Activated T-cell treated with anti-CD3 and anti-CD28 coated beads, Interleukin-2, amount 50 U/mL, for 4 hours (primary cell): Measurements from ENCODE around the gene TUBE1. TPM values are rescaled to one million over a fixed set of nuclear protein-coding genes. Genes with fewer than 3 reads are reported as not detected.
"Not testable (repeated sequence)": the region's sequence is repeated elsewhere in the genome, so short reads cannot be mapped to it uniquely, and the experiment has no call there.

ENCODE experiments used
- ATAC-seq, 2 donors: fragments of 200-7000 bp; cut with Tn5 transposase; one replicate each; pipeline ENCODE4 v1.10.0; 2021
- DNase-seq: peaks from one replicate; pipeline ENCODE4 v3.0.0-alpha.2; 2020
- H3K27me3 Mint-ChIP-seq: one replicate; pipeline ENCODE4 v1.8.0; 2021; ENCODE audit warnings: low read depth, mixed read lengths
- H3K36me3 Mint-ChIP-seq: one replicate; pipeline ENCODE4 v1.8.0; 2022; ENCODE audit warnings: mixed read lengths; ENCODE audit not compliant: insufficient read depth
- H3K4me1 Mint-ChIP-seq: one replicate; pipeline ENCODE4 v1.8.0; 2021; ENCODE audit warnings: low read depth, mixed read lengths
- H3K4me3 Mint-ChIP-seq: one replicate; pipeline ENCODE4 v1.8.0; 2021; ENCODE audit warnings: mild to moderate bottlenecking, moderate library complexity, mixed read lengths
- H3K9me3 Mint-ChIP-seq: one replicate; pipeline ENCODE4 v1.8.0; 2021; ENCODE audit warnings: mixed read lengths
- total RNA-seq, 3 donors: library from RNA; stranded (reverse); gene quantifications; one replicate each; pipeline ENCODE4 v1.2.1, GENCODE V29; 2021

TUBE1 gene
- total RNA-seq, 3 donors from 2014 or later = 36.3 to 55.3 (median 42.6) TPM

DNA sequence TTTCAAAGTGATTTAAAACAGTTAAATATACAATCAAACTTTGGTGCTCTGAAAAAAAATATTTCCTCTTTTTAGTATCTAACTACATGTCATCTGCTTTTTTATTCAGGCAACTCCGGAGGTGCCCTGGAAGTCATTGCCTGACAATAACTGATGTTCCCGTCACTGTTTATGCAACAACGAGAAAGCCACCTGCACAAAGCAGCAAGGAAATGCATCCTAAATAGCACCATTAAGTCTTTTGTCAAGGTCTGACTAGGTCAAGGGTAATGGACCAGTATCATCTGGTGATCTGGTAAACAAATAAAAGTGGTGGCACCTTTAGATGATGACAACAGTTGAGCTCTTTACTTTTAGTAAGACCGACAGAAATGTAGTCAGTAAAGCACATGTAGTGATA, 13.3 kb upstream of the TUBE1 start:
- Mint-ChIP-seq H3K4me1 (no peaks in the 10 kb centered on the region), H3K9me3 (peaks cover 11% of the 10 kb centered on the region), H3K4me3 (no peak overlapping the region), H3K36me3 (peaks cover 12% of the 10 kb centered on the region), H3K27me3 (peaks cover 8% of the 10 kb centered on the region)
- no peak for DNase-seq
- no peak for ATAC-seq

DNA sequence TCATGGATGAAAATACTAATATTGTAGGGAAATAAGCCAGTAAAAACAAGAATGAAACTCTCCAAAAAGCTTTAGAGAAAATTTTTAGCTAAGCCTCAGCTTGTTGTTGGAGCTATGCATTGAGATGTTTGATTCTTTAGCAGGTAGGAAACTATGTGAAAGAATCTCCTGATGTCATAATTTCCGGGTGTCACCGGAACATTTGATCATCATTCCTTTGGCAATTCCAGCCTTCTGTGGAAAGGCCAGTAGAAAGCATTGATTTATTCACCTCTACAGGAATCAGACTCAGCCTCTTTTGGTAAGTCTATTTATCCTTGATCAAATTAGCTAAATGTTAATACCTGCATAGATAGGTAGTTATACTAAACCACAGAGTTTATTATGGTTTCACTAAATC, 9.6 kb upstream of the TUBE1 start:
- peaks cover 8% of the 10 kb centered on the region for H3K36me3 Mint-ChIP-seq
- no peak for ATAC-seq
- peaks cover 11% of the 10 kb centered on the region for H3K27me3 Mint-ChIP-seq
- H3K9me3 Mint-ChIP-seq = no peaks in the 10 kb centered on the region
- H3K4me3 Mint-ChIP-seq = no peak overlapping the region
- H3K4me1 Mint-ChIP-seq = no peaks in the 10 kb centered on the region
- DNase-seq = no peak

DNA sequence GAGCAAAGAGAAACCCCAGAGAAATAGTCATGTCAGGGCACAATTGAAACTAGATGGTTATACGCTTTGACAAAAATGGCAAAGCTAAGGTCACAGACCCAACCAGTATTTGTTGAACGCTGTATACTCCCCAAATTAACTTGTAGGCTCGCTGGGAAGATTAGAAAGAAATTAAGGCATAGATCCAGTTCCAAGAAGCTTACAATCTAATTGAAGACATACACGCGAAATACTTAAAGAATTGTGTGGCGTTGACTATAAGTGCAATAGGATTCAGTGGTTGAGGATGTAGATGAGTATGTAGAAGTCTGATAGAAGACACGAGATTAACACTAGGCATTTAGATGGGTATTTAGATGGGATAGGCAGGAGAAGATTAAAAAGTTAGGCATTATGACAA, 634 bp upstream of the TUBE1 start:
- H3K4me3 Mint-ChIP-seq = no peak overlapping the region
- no peaks in the 10 kb centered on the region for H3K9me3 Mint-ChIP-seq
- H3K4me1 Mint-ChIP-seq = peaks cover 12% of the 10 kb centered on the region
- H3K27me3 Mint-ChIP-seq = peaks cover 16% of the 10 kb centered on the region
- H3K36me3 Mint-ChIP-seq = peaks cover 14% of the 10 kb centered on the region
- DNase-seq (no peak), ATAC-seq (no peak)

DNA sequence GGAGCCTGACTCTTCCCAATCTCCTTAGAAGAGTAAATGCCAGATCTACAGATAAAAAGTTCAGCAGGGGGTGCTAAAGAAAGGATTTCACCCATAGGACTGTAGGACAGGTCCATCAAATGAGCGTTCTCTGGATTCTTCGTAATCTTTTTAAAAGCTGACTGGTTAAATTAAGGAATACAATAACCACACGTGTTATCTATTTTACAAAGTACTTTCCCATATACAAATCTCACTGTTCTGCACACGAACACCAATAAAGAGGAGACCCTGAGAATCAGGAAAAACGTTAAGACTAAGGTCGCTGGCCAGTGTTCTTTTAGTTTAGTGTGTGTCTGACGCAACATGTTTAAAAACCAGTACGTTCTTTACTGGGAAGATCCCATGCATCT, 542 bp downstream of the TUBE1 start:
- DNase-seq (no peak), ATAC-seq (peak; percentile 3 to 14)
- peaks cover 12% of the 10 kb centered on the region for H3K4me1 Mint-ChIP-seq
- H3K36me3 Mint-ChIP-seq = peaks cover 14% of the 10 kb centered on the region
- no peaks in the 10 kb centered on the region for H3K9me3 Mint-ChIP-seq
- H3K27me3 Mint-ChIP-seq = peaks cover 13% of the 10 kb centered on the region
- no peak overlapping the region for H3K4me3 Mint-ChIP-seq

DNA sequence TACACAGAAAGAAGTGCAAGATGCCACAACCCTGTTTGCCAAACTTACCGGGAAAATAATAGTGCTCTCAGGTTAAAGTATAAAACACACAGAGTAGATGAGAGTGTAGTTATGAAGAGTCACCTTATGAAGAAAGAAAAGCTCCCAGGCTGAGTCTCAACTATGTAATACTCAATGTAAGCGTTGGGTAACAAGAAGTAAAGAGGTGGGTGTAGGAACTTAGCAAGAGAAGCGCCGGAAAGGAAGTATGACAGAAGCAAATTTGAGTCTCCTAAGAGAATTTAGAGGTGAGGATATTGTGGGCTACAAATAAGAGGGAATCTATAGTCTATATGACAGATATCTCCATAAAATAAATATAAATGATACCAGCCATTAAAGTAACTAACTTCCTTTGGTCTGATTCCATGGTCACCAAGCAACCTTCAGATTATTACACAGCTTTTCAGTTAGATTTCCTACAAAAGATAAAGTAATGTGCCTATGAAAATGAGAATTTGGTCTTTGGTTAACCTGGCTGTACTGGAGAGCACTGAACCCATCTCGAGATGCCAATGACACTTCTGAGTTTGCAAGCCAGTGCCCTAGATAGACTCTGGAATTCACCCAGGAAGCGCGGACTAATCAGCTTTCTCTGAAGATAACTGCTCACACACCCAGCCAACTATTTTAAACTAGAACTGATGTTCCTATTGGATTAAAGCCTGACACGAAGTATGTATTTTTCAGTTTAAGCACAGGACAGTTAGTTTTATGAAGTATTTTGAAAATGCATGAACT, 1.8 kb downstream of the TUBE1 start:
- no peak for ATAC-seq
- H3K36me3 Mint-ChIP-seq = peaks cover 19% of the 10 kb centered on the region
- DNase-seq = no peak
- H3K4me3 Mint-ChIP-seq = peak overlapping the region; percentile 51
- H3K4me1 Mint-ChIP-seq = peaks cover 12% of the 10 kb centered on the region
- no peaks in the 10 kb centered on the region for H3K9me3 Mint-ChIP-seq
- H3K27me3 Mint-ChIP-seq = peaks cover 5% of the 10 kb centered on the region

DNA sequence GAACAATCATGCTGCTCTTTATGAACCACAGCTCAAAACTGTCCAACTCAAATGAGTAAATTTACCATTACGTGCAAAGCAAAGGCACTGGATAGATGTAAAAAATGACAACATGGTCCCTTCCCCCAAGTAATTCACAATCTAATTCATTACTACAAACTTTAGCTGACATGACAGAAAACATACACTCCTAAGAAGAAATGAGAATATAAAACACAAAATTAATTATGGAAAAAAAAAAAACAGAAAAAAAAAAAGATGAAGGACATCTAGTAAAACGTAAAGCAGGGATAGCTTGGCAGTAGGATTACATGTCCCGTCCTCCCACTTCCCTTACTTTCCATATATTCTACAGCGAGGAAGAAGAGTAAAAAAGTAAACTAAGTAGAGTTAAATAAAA, 5.7 kb downstream of the TUBE1 start:
- Mint-ChIP-seq H3K4me3 (no peak overlapping the region), H3K9me3 (no peaks in the 10 kb centered on the region), H3K27me3 (no peaks in the 10 kb centered on the region), H3K4me1 (peaks cover 9% of the 10 kb centered on the region), H3K36me3 (peaks cover 30% of the 10 kb centered on the region)
- ATAC-seq (no peak), DNase-seq (no peak)

DNA sequence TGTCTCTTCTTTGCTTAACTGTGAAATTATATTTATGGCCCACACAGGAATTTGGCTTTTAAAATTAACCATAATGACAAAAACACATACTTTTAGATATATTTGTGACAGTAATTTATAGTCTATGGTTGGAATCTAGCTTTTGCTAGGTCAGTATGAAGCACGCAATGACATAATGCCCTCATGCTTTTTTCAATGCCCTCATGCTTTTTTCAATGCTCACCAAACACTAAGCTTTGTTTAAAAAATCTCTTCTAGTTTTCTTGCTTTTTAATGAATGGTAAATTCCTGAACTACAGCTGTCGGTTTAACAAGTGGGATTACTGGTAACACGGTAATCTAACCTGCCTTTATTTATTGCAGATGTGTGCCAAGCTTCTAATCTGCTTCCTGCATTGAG, 20.7 kb downstream of the TUBE1 start:
- H3K4me3 Mint-ChIP-seq = no peak overlapping the region
- H3K9me3 Mint-ChIP-seq = no peaks in the 10 kb centered on the region
- peaks cover 2% of the 10 kb centered on the region for H3K4me1 Mint-ChIP-seq
- no peaks in the 10 kb centered on the region for H3K27me3 Mint-ChIP-seq
- ATAC-seq (no peak), DNase-seq (no peak)
- peaks cover 3% of the 10 kb centered on the region for H3K36me3 Mint-ChIP-seq

DNA sequence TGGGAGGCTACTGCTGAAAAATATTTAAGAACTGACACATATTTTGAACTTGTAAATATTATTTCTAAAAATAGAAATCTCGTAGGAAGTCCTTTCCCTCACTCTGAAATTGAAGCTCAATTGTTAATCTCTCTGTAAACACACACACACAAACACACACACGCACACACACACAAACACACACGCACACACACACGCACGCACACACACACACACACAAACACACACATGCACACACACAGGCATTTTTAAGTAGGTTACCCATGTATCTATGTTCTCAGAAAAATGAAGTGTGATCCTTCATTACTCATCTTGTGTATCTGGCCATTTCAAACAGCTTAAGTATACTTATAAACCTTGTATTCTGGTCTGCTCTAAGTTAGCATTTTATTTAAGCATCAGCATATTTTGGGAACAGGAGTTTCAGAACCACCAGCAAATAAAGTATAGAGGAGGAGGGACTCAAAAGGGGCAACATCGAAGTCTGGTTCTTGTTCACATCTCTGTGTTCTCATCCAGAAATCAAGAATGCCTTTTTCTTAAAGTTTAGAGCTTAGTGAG, 21.8 kb downstream of the TUBE1 start:
- peaks cover 2% of the 10 kb centered on the region for H3K4me1 Mint-ChIP-seq
- no peaks in the 10 kb centered on the region for H3K27me3 Mint-ChIP-seq
- H3K36me3 Mint-ChIP-seq = peaks cover 2% of the 10 kb centered on the region
- no peaks in the 10 kb centered on the region for H3K9me3 Mint-ChIP-seq
- no peak overlapping the region for H3K4me3 Mint-ChIP-seq
- DNase-seq (no peak), ATAC-seq (no peak)

DNA sequence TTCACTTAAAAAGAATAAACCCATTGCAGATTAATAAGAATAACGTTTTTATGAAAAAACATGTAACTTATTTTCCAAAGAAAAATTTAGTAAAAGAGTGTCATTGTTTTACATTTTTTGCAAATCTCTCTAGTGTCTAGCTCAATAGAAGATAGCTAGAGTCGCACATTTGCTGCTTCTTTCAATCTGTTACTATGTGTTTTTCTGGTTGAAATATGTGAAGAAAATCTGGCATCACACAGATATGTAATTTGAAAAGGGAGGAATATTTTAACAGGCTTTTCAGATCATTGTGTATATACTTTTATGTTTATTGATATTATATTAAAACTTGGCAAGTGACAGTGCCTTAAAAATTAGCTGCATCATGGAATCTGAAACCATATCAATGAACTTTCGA, 24.3 kb downstream of the TUBE1 start:
- DNase-seq = no peak
- no peak for ATAC-seq
- Mint-ChIP-seq H3K36me3 (no peaks in the 10 kb centered on the region), H3K4me3 (no peak overlapping the region), H3K27me3 (no peaks in the 10 kb centered on the region), H3K9me3 (no peaks in the 10 kb centered on the region), H3K4me1 (peaks cover 2% of the 10 kb centered on the region)

DNA sequence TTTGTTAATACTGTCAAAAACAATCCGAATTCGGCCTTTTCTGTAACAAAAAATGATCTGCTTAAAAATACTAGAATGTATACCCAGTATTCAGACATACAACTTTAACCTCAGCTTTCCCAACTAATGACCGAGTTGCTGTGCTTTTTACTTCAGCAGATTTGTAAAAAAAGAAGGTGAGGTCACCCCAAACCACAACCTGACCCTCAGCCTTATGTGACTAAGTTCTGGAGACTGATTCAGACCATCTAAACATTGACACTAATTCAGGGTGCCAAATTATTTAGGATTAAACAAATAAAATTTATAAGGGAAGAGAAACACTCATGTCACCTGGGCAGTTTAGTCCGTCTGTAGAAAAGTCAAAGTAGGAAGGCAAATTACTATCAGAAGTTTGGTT, 25.7 kb downstream of the TUBE1 start:
- no peaks in the 10 kb centered on the region for H3K36me3 Mint-ChIP-seq
- H3K4me1 Mint-ChIP-seq = no peaks in the 10 kb centered on the region
- no peak overlapping the region for H3K4me3 Mint-ChIP-seq
- H3K9me3 Mint-ChIP-seq = no peaks in the 10 kb centered on the region
- H3K27me3 Mint-ChIP-seq = no peaks in the 10 kb centered on the region
- no peak for ATAC-seq
- DNase-seq = no peak

DNA sequence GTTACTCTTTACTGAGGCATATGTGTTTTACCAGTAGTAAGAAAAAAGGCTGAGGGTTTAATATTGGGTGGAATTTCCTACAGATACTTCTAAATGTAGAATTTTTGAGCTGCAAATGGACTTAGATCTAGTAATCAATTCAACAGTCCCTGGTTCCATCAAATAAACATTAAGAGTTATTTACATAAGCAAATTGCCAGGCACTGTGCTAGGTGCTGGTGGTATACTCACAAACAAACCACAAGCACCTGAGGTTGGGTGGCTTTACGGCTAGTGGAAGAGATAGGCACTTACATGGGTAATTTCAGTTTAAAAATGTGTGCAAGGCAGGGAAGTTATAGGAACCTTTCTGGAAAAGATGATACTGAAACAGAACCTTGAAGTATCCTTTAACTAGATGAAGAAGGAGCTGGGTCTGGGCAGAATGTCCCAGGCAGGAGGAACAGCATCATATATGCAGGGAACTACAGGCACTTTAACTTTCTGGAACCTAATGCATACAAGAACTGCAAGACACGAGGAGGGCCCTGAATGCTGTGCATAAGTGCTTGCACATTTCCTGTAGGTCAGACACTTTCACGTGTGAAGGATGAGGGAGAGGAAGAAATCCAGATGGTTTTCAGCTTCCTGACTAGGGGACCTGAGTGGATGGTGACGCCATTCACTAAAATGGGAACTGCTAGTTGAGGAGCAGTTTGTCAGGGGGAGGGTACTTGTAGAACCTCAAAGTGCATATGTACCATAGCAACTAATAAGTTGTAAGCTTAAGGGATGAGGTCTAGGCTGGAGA, 28.8 kb downstream of the TUBE1 start:
- no peak for ATAC-seq
- H3K4me1 Mint-ChIP-seq = no peaks in the 10 kb centered on the region
- no peak for DNase-seq
- H3K27me3 Mint-ChIP-seq = no peaks in the 10 kb centered on the region
- no peak overlapping the region for H3K4me3 Mint-ChIP-seq
- no peaks in the 10 kb centered on the region for H3K9me3 Mint-ChIP-seq
- H3K36me3 Mint-ChIP-seq = no peaks in the 10 kb centered on the region

DNA sequence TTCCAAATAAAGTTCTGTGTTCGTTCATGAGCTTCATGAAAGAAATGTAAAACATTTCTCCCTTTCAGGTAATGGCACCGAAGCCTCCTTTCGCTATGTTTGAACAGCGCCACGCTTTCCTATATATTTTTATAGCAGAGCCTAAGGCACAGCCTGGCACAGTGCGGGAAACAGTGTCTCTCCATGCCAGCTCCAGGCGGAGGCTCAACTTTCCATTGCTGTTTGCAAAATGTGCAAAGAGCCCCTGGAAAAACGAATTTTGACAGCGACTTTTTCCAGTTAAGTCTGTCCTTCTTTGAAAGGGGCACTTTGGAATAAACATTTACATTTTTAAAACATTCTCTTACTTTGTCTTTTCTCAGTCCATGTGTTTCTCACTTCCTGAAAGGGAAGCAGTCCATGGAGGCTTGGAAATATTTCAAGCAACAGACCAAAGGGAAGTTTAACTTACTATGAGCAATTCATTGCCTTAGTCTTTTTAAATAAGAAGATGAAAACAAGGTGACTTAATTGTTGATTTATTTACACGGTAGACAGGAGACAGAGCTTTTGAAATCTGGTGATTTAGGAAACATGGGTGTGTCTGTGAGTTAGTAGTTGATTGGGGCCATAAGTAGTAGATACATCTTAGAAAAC, 32.6 kb downstream of the TUBE1 start:
- no peaks in the 10 kb centered on the region for H3K9me3 Mint-ChIP-seq

DNA sequence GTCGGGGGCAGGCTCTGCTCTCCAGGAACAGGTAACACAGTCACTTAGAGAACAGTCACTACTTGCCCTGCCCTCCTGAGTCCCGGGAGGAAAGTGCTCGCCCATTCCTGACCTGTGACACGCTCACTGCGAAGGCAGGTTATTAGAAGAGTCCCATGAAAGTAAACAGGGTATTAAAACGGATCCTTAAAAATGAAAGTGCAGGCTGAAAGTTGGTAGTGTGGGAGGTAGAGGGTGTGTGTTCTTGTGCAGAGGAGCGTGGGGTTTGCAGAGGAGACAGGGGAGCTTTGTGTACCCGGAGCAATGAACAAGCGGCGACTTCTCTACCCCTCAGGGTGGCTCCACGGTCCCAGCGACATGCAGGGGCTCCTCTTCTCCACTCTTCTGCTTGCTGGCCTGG, 33.3 kb downstream of the TUBE1 start, which contains the start of gene CCN6:
Gene CCN6, plus strand, starts transcription at position 104 of the 400 bp plus-strand sequence. Its CDS starts 254 bp downstream, at position 358.
- Mint-ChIP-seq H3K36me3 (no peaks in the 10 kb centered on the region), H3K27me3 (no peaks in the 10 kb centered on the region), H3K4me1 (no peaks in the 10 kb centered on the region), H3K9me3 (no peaks in the 10 kb centered on the region), H3K4me3 (no peak within 1 kb of the TSS)
- no peak for DNase-seq
- ATAC-seq = no peak

More for the DNA sequence above, 32.6 kb downstream of the TUBE1 start:
- Mint-ChIP-seq H3K36me3 (no peaks in the 10 kb centered on the region), H3K4me1 (no peaks in the 10 kb centered on the region), H3K4me3 (no peak overlapping the region), H3K27me3 (no peaks in the 10 kb centered on the region)
- ATAC-seq = no peak
- DNase-seq = no peak

DNA sequence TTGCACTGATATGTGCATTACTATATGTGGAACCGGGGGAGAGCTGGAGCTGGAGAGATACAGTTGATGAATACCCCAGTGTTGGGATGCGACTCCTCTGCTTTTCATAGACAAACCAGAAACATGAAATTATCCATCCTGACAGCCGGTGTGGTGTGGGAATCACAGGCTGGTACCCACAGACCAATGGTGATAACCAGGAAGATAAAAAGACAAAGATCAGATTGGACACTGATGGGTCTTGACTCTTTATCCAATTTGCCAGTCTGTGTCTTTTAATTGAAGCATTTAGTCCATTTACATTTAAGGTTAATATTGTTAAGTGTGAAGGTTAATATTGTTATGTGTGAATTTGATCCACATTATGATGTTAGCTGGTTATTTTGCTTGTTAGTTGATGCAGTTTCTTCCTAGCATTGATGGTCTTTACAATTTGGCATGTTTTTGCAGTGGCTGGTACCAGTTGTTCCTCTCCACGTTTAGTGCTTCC, 36.0 kb downstream of the TUBE1 start:
- not testable (repeated sequence) for H3K4me1 Mint-ChIP-seq, ATAC-seq, H3K36me3 Mint-ChIP-seq, H3K4me3 Mint-ChIP-seq, DNase-seq, H3K27me3 Mint-ChIP-seq, H3K9me3 Mint-ChIP-seq
